Esophagus squamous epithelium (tissue), 5 donors: ENCODE measurements around the gene KLHDC8A. TPM values are rescaled to one million over a fixed set of nuclear protein-coding genes. Genes with fewer than 3 reads are reported as not detected.

ENCODE experiments used
- DNase-seq: peaks from one replicate; lab custom pipeline; 2025; lab: John Stamatoyannopoulos, UW
- H3K27ac ChIP-seq, 4 donors: fragments of 200-600 bp; sonication (generic); one replicate each; pipeline ENCODE4 v1.5.1; 2016 to 2019; ENCODE audit warnings: mild to moderate bottlenecking in 1 of 4
- H3K27me3 ChIP-seq, 4 donors: fragments of 200-600 bp; sonication (generic); 1 replicate in 3 of 4; 2 replicates in 1 of 4; pipeline versions ENCODE4 v1.5.1 to v1.6.0; 2017 to 2021; ENCODE audit warnings: antibody characterized with exemption in 1 of 4
- H3K36me3 ChIP-seq, 3 donors: fragments of 200-600 bp; sonication (generic); one replicate each; pipeline ENCODE4 v1.5.1; 2016 to 2019
- H3K4me1 ChIP-seq, 3 donors: fragments of 200-600 bp; sonication (generic); one replicate each; pipeline ENCODE4 v1.5.1; 2017 to 2019
- H3K4me3 ChIP-seq, 4 donors: fragments of 200-600 bp; sonication (generic); 1 replicate in 3 of 4; 2 replicates in 1 of 4; pipeline ENCODE4 v1.5.1; 2016 to 2019; ENCODE audit warnings: mild to moderate bottlenecking in 2 of 4, moderate library complexity in 1 of 4
- H3K9me3 ChIP-seq, 3 donors: fragments of 200-600 bp; sonication (generic); one replicate each; pipeline ENCODE4 v1.5.1; 2016 to 2019
- CTCF ChIP-seq, 6 experiments: fragments of 450-650 bp in 4 of 6; fragments of 200-600 bp in 2 of 6; sonication (generic) in 2 of 6; IDR thresholded peaks; one replicate each; pipeline ENCODE4 v1.5.1; 2016 to 2019; ENCODE audit warnings: antibody characterized with exemption in 6 of 6, mild to moderate bottlenecking in 4 of 6, moderate library complexity in 4 of 6
- POLR2A ChIP-seq, 4 donors: fragments of 450-650 bp; IDR thresholded peaks; one replicate each; pipeline ENCODE4 v1.6.1; 2017; ENCODE audit warnings: antibody characterized with exemption in 4 of 4, mild to moderate bottlenecking in 4 of 4, moderate library complexity in 3 of 4
- whole genome bisulfite sequencing, 2 donors: methylation state at CpG; one replicate each; pipeline ENCODE4 v1.1.5; 2018; 5-methylcytosine and 5-hydroxymethylcytosine counted together
- intact Hi-C: fragments of 100-400 bp; cut with DNase I; formaldehyde crosslinking; loops from one replicate; pipeline ENCODE4 v1.15.0; 2022
- total RNA-seq, 4 donors: library from RNA; depleted of rRNA; stranded (reverse); fragments of >200 nt; gene quantifications; one replicate each; pipeline ENCODE4 v1.1.0, GENCODE V29; 2016
- donor health status: DM: yes; HTN: yes; CAD: no.

KLHDC8A gene
- total RNA-seq, 4 donors from 2014 or later, result 0.97 to 4.4 (median 2.1) TPM

- TF ChIP-seq CTCF (IDR thresholded peaks at IDR 0.05), result no peak
- no peak for TF ChIP-seq POLR2A (IDR thresholded peaks at IDR 0.05)
- Histone ChIP-seq H3K36me3 (no peaks in the 10 kb centered on the region), H3K4me3 (no peak overlapping the region), H3K4me1 (peaks cover 0 to 59% (median 35%) of the 10 kb centered on the region in 3 donors), H3K9me3 (no peaks in the 10 kb centered on the region), H3K27me3 (peaks cover 0 to 55% (median 0%) of the 10 kb centered on the region in 4 donors), H3K27ac (peak overlapping the region in 3 of 4 donors; percentile 6 to 82 (median 77))
- WGBS, 2 donors, result 23 to 33% methylated on average over 6 of the region's 6 CpGs
- intact Hi-C loops, result no loop called here
- no peak for DNase-seq
Measured at GRCh38 chr1:205375835-205376545, 19.3 kb upstream of the KLHDC8A start.

GRCh38 chr1:205374210-205375078 lies 17.7 kb upstream of the KLHDC8A start:
- DNase-seq, result no peak
- H3K27ac ChIP-seq, result peak overlapping the region in 3 of 4 donors; percentile 33 to 68 (median 59)
- H3K27me3 ChIP-seq, result peaks cover 0 to 52% (median 0%) of the 10 kb centered on the region in 4 donors
- H3K4me3 ChIP-seq, result no peak overlapping the region
- H3K4me1 ChIP-seq, result peaks cover 0 to 59% (median 35%) of the 10 kb centered on the region in 3 donors
- no peaks in the 10 kb centered on the region for H3K36me3 ChIP-seq
- TF ChIP-seq CTCF (IDR thresholded peaks at IDR 0.05) (no peak), POLR2A (IDR thresholded peaks at IDR 0.05) (no peak)
- no peaks in the 10 kb centered on the region for H3K9me3 ChIP-seq
- intact Hi-C loops, result no loop called here
- WGBS, 2 donors, result 26 to 31% methylated on average over 10 of the region's 10 CpGs

GRCh38 chr1:205373798-205374175 lies 17.1 kb upstream of the KLHDC8A start:
- 86 to 88% methylated on average over 2 of the region's 2 CpGs for WGBS, 2 donors
- Histone ChIP-seq H3K4me1 (peaks cover 0 to 59% (median 35%) of the 10 kb centered on the region in 3 donors), H3K27ac (peak overlapping the region in 2 of 4 donors; percentile 59 to 68), H3K27me3 (peaks cover 0 to 49% (median 0%) of the 10 kb centered on the region in 4 donors), H3K4me3 (no peak overlapping the region), H3K9me3 (no peaks in the 10 kb centered on the region), H3K36me3 (no peaks in the 10 kb centered on the region)
- no peak for DNase-seq
- no peak for TF ChIP-seq POLR2A (IDR thresholded peaks at IDR 0.05)
- intact Hi-C loops, result no loop called here

- no peak for TF ChIP-seq POLR2A (IDR thresholded peaks at IDR 0.05)
- Histone ChIP-seq H3K27ac (no peak overlapping the region), H3K36me3 (no peaks in the 10 kb centered on the region), H3K4me1 (peaks cover 0 to 59% (median 35%) of the 10 kb centered on the region in 3 donors), H3K9me3 (no peaks in the 10 kb centered on the region), H3K27me3 (peaks cover 0 to 44% (median 0%) of the 10 kb centered on the region in 4 donors), H3K4me3 (no peak overlapping the region)
- 28 to 49% methylated on average over 9 of the region's 9 CpGs for WGBS, 2 donors
- intact Hi-C loops, result no loop called here
- DNase-seq, result no peak
Measured at GRCh38 chr1:205373022-205373797, 16.5 kb upstream of the KLHDC8A start.

GRCh38 chr1:205371871-205372660 lies 15.3 kb upstream of the KLHDC8A start:
- TF ChIP-seq CTCF (IDR thresholded peaks at IDR 0.05) (no peak), POLR2A (IDR thresholded peaks at IDR 0.05) (no peak)
- Histone ChIP-seq H3K4me1 (peaks cover 0 to 54% (median 35%) of the 10 kb centered on the region in 3 donors), H3K27me3 (peaks cover 0 to 34% (median 0%) of the 10 kb centered on the region in 4 donors), H3K9me3 (no peaks in the 10 kb centered on the region), H3K36me3 (no peaks in the 10 kb centered on the region), H3K27ac (no peak overlapping the region), H3K4me3 (no peak overlapping the region)
- intact Hi-C loops, result no loop called here
- WGBS, 2 donors, result 53 to 70% methylated on average over 10 to 11 of the region's 11 CpGs
- no peak for DNase-seq
